ENCODE measurements around the gene HAPSTR1. TPM values are rescaled to one million over a fixed set of nuclear protein-coding genes. Genes with fewer than 3 reads are reported as not detected.

The HAPSTR1 gene
- total and polyA plus RNA-seq, 2 donors (not counting 3 experiments of a cell fraction or from before 2014, with no cell fraction given) = 15.7 to 63.7 TPM

DNA sequence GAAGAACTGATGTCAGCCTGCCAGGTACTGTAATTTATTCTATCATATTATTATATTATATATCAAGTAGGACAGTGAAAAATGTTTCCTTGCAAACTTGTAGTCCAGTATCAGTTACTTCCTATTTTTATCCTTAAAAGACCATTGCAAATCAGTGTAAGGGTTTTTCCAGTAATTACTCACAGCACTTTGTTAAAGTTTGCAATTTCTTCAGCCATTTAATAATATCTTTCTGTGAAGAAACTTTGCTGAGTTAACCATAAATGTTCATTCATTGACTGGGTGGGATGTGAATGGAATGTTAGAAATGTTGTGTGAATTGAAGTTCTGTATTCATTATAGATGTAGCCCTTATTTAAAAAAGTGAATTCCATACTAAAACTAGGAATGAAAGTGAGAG, 26.7 kb downstream of the HAPSTR1 start:
- Histone ChIP-seq H3K27me3 (ENCODE audit: control insufficient read depth in 2 of 2, insufficient read depth in 2 of 2, low read length in 2 of 2) (no peaks in the 10 kb centered on the region), H3K36me3 (ENCODE audit: control insufficient read depth in 2 of 2, extremely low read depth in 1 of 2, insufficient read depth in 2 of 2, low read length in 2 of 2) (peaks cover 5 to 17% of the 10 kb centered on the region in 2 experiments), H3K4me1 (ENCODE audit: control insufficient read depth, extremely low read depth, insufficient read depth, low read length) (peaks cover 19% of the 10 kb centered on the region), H4K20me1 (replicated peaks; ENCODE audit: control insufficient read depth, extremely low read depth, insufficient read depth, low read length) (peaks cover 8% of the 10 kb centered on the region), H3K9me1 (replicated peaks; ENCODE audit: control insufficient read depth, extremely low read depth, insufficient read depth, low read length) (no peaks in the 10 kb centered on the region), H2AFZ (ENCODE audit: low read depth, low read length) (no peak overlapping the region), H3K79me2 (ENCODE audit: control insufficient read depth, insufficient read depth, low read length) (peaks cover 89% of the 10 kb centered on the region), H3K9me3 (replicated peaks; ENCODE audit: control insufficient read depth, insufficient read depth, low read length) (no peaks in the 10 kb centered on the region), H3K27ac (ENCODE audit: insufficient read depth, low read depth, low read length) (no peak overlapping the region), H3K4me3 (replicated peaks in 1 of 3; ENCODE audit: insufficient read depth in 1 of 3, low read depth in 1 of 3, low read length in 3 of 3) (no peak overlapping the region), H3K9ac (replicated peaks; ENCODE audit: extremely low read depth, insufficient read depth, low read length) (no peak overlapping the region), H3K4me2 (ENCODE audit: insufficient read depth, low read length) (no peak overlapping the region)
- DNase-seq (ENCODE audit: low read depth, low spot score) (no peak), FAIRE-seq (no peak)
- dilution Hi-C loops (cut with MboI; ENCODE audit: extremely low pct_ligation_motif_present, low sequenced_read_pairs) (no loop called here), intact Hi-C loops (cut with micrococcal nuclease) (no loop called here)
- BruUV-seq (replicated peaks) = no TSS peak
- ChIA-PET POLR2A (no interaction called here), CTCF (no interaction called here)
- no peak for TF ChIP-seq CTCF (IDR thresholded peaks at IDR 0.05; ENCODE audit: extremely low read depth in 1 of 2, insufficient read depth in 1 of 2, low read depth in 1 of 2, low read length in 2 of 2)
- TF ChIP-seq MAX (IDR thresholded peaks at IDR 0.05; ENCODE audit: insufficient read depth, insufficient read length) = no peak
- TF ChIP-seq MYC (IDR thresholded peaks at IDR 0.05; ENCODE audit: low read depth, low read length) = no peak
- no peak for TF ChIP-seq POLR2AphosphoS5 (IDR thresholded peaks at IDR 0.05; ENCODE audit: insufficient read depth, low read depth, low read length)

- no peak overlapping the region for H3K27ac ChIP-seq (ENCODE audit: insufficient read depth, low read depth, low read length)
- intact Hi-C loops (cut with micrococcal nuclease) (no loop called here), dilution Hi-C loops (cut with MboI; ENCODE audit: extremely low pct_ligation_motif_present, low sequenced_read_pairs) (no loop called here)
- peaks cover 79% of the 10 kb centered on the region for H3K79me2 ChIP-seq (ENCODE audit: control insufficient read depth, insufficient read depth, low read length)
- ChIA-PET CTCF (interaction anchor here (0.6 to 2.3 kb wide), 3 partner anchors 10 to 18 kb away, joined by 3 to 10 read pairs (median 9); no protein-coding TSS in a partner anchor), POLR2A (interaction anchor here (0.6 kb wide), 1 partner anchor 264 kb away, joined by 4 read pairs; no protein-coding TSS in a partner anchor)
- H3K4me1 ChIP-seq (ENCODE audit: control insufficient read depth, extremely low read depth, insufficient read depth, low read length) = peaks cover 11% of the 10 kb centered on the region
- no peaks in the 10 kb centered on the region for H3K9me1 ChIP-seq (replicated peaks; ENCODE audit: control insufficient read depth, extremely low read depth, insufficient read depth, low read length)
- no peak overlapping the region for H3K4me2 ChIP-seq (ENCODE audit: insufficient read depth, low read length)
- no TSS peak for BruUV-seq (replicated peaks)
- no peaks in the 10 kb centered on the region for H3K27me3 ChIP-seq (ENCODE audit: control insufficient read depth in 2 of 2, insufficient read depth in 2 of 2, low read length in 2 of 2)
- DNase-seq (ENCODE audit: low read depth, low spot score) (no peak), FAIRE-seq (no peak)
- no peak overlapping the region for H3K9ac ChIP-seq (replicated peaks; ENCODE audit: extremely low read depth, insufficient read depth, low read length)
- H3K36me3 ChIP-seq (ENCODE audit: control insufficient read depth in 2 of 2, extremely low read depth in 1 of 2, insufficient read depth in 2 of 2, low read length in 2 of 2) = peaks cover 11 to 21% of the 10 kb centered on the region in 2 experiments
- no peak for TF ChIP-seq GATA2 (IDR thresholded peaks at IDR 0.05; ENCODE audit: insufficient read depth, insufficient read length, low read depth, low read length)
- TF ChIP-seq POLR2A (IDR thresholded peaks at IDR 0.05; ENCODE audit: low read depth, low read length) = no peak
- no peak for TF ChIP-seq POLR2AphosphoS5 (IDR thresholded peaks at IDR 0.05; ENCODE audit: insufficient read depth, low read depth, low read length)
- no peak for TF ChIP-seq FOS (IDR thresholded peaks at IDR 0.05; ENCODE audit: borderline replicate concordance, insufficient read depth, low read length)
- no peak for TF ChIP-seq MAX (IDR thresholded peaks at IDR 0.05; ENCODE audit: insufficient read depth, insufficient read length)
- TF ChIP-seq CTCF (IDR thresholded peaks at IDR 0.05; ENCODE audit: extremely low read depth in 1 of 2, insufficient read depth in 1 of 2, low read depth in 1 of 2, low read length in 2 of 2) = no peak
- TF ChIP-seq MYC (IDR thresholded peaks at IDR 0.05; ENCODE audit: low read depth, low read length) = no peak
- no peak for TF ChIP-seq JUN (IDR thresholded peaks at IDR 0.05; ENCODE audit: borderline replicate concordance, insufficient read depth, insufficient read length, low read depth)
- TF ChIP-seq EZH2 (IDR thresholded peaks at IDR 0.05; ENCODE audit: borderline replicate concordance, low read depth, low read length, severe bottlenecking) = no peak
- H3K9me3 ChIP-seq (replicated peaks; ENCODE audit: control insufficient read depth, insufficient read depth, low read length) = no peaks in the 10 kb centered on the region
- H4K20me1 ChIP-seq (replicated peaks; ENCODE audit: control insufficient read depth, extremely low read depth, insufficient read depth, low read length) = peaks cover 8% of the 10 kb centered on the region
- H3K4me3 ChIP-seq (replicated peaks in 1 of 3; ENCODE audit: insufficient read depth in 1 of 3, low read depth in 1 of 3, low read length in 3 of 3) = no peak overlapping the region
- H2AFZ ChIP-seq (ENCODE audit: low read depth, low read length) = no peak overlapping the region
Measured at GRCh38 chr16:9119795-9120194, 28.4 kb downstream of the HAPSTR1 start.
